WTC11 (cell line): Measurements from ENCODE around the gene RBCK1.
A peak's percentile ranks its signal among the peaks of the same experiment; 100 is the strongest.

Experiments
- IRF2 ChIP-seq: sonication (generic); formaldehyde crosslinking; IDR thresholded peaks from 2 replicates; pipeline ENCODE4 v1.8.0; 2022; ENCODE audit warnings: low read depth, missing genetic modification reagents, borderline replicate concordance
- JUN ChIP-seq: sonication (generic); formaldehyde crosslinking; IDR thresholded peaks from 2 replicates; pipeline ENCODE4 v1.8.0; 2023; ENCODE audit warnings: mild to moderate bottlenecking, missing genetic modification reagents
- ZBTB21 ChIP-seq: sonication (generic); formaldehyde crosslinking; IDR thresholded peaks from 2 replicates; pipeline ENCODE4 v1.8.1; 2023; ENCODE audit warnings: mild to moderate bottlenecking, missing genetic modification reagents, borderline replicate concordance
- ZNF121 ChIP-seq: sonication (generic); formaldehyde crosslinking; IDR thresholded peaks from 2 replicates; pipeline ENCODE4 v1.8.0; 2023; ENCODE audit warnings: missing genetic modification reagents
- ZNF232 ChIP-seq: sonication (generic); formaldehyde crosslinking; IDR thresholded peaks from 2 replicates; pipeline ENCODE4 v1.8.0; 2022; ENCODE audit warnings: mild to moderate bottlenecking, missing genetic modification reagents
- TF ChIP-seq, protein P1 (sequence below): sonication (generic); formaldehyde crosslinking; IDR thresholded peaks from 2 replicates; pipeline ENCODE4 v1.8.1; 2022; ENCODE audit warnings: low read depth, missing genetic modification reagents, borderline replicate concordance
- TF ChIP-seq, protein P2 (sequence below): fragments of 200-600 bp; IDR thresholded peaks from 2 replicates; pipeline ENCODE4 v1.8.0; 2022; ENCODE audit warnings: antibody characterized with exemption
- TF ChIP-seq, protein P3 (sequence below): sonication (generic); formaldehyde crosslinking; IDR thresholded peaks from 2 replicates; pipeline ENCODE4 v1.8.1; 2023; ENCODE audit warnings: mild to moderate bottlenecking, moderate library complexity, missing genetic modification reagents
- TF ChIP-seq, protein P4 (sequence below): fragments of 250-450 bp; sonication (Bioruptor Pico); IDR thresholded peaks from 2 replicates; pipeline ENCODE4 v1.9.0; 2021; ENCODE audit warnings: mild to moderate bottlenecking
- TF ChIP-seq, protein P5 (sequence below): sonication (generic); formaldehyde crosslinking; IDR thresholded peaks from 2 replicates; pipeline ENCODE4 v1.8.1; 2022; ENCODE audit warnings: mild to moderate bottlenecking, moderate library complexity, missing genetic modification reagents
- TF ChIP-seq, protein P6 (sequence below): sonication (generic); formaldehyde crosslinking; IDR thresholded peaks from 2 replicates; pipeline ENCODE4 v1.8.0; 2022; ENCODE audit warnings: missing genetic modification reagents
- TF ChIP-seq, protein P7 (sequence below): sonication (generic); formaldehyde crosslinking; IDR thresholded peaks from 2 replicates; pipeline ENCODE4 v1.8.0; 2023; ENCODE audit warnings: missing genetic modification reagents, mild to moderate bottlenecking, borderline replicate concordance

DNA sequence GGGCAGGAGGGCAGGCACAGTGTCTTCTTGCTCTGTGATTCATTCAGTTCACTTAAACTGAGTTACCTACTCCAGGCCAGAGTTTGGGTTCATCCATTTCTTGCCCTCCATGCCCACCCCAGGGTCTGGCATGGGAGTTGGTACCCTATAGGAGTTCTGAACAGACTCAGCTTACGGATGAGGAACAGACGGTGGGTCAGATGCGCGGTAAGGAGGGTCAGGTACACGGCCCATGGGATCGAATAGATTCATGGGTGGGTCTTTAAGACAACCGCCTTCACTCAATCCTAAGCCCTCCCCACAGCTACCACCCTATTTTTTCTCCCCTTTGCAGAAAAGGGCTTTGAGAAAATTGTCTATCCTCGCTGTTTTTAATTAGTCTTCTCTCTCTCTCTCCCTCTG lies 40.6 kb upstream of the RBCK1 start:
- TF ChIP-seq, protein P1, sequence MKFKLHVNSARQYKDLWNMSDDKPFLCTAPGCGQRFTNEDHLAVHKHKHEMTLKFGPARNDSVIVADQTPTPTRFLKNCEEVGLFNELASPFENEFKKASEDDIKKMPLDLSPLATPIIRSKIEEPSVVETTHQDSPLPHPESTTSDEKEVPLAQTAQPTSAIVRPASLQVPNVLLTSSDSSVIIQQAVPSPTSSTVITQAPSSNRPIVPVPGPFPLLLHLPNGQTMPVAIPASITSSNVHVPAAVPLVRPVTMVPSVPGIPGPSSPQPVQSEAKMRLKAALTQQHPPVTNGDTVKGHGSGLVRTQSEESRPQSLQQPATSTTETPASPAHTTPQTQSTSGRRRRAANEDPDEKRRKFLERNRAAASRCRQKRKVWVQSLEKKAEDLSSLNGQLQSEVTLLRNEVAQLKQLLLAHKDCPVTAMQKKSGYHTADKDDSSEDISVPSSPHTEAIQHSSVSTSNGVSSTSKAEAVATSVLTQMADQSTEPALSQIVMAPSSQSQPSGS (CRISPR knock-in tag), result no peak
- TF ChIP-seq, protein P2, sequence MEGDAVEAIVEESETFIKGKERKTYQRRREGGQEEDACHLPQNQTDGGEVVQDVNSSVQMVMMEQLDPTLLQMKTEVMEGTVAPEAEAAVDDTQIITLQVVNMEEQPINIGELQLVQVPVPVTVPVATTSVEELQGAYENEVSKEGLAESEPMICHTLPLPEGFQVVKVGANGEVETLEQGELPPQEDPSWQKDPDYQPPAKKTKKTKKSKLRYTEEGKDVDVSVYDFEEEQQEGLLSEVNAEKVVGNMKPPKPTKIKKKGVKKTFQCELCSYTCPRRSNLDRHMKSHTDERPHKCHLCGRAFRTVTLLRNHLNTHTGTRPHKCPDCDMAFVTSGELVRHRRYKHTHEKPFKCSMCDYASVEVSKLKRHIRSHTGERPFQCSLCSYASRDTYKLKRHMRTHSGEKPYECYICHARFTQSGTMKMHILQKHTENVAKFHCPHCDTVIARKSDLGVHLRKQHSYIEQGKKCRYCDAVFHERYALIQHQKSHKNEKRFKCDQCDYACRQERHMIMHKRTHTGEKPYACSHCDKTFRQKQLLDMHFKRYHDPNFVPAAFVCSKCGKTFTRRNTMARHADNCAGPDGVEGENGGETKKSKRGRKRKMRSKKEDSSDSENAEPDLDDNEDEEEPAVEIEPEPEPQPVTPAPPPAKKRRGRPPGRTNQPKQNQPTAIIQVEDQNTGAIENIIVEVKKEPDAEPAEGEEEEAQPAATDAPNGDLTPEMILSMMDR, result no peak
- TF ChIP-seq, protein P3, sequence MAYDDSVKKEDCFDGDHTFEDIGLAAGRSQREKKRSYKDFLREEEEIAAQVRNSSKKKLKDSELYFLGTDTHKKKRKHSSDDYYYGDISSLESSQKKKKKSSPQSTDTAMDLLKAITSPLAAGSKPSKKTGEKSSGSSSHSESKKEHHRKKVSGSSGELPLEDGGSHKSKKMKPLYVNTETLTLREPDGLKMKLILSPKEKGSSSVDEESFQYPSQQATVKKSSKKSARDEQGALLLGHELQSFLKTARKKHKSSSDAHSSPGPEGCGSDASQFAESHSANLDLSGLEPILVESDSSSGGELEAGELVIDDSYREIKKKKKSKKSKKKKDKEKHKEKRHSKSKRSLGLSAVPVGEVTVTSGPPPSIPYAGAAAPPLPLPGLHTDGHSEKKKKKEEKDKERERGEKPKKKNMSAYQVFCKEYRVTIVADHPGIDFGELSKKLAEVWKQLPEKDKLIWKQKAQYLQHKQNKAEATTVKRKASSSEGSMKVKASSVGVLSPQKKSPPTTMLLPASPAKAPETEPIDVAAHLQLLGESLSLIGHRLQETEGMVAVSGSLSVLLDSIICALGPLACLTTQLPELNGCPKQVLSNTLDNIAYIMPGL (CRISPR knock-in tag), result no peak
- TF ChIP-seq, protein P4, sequence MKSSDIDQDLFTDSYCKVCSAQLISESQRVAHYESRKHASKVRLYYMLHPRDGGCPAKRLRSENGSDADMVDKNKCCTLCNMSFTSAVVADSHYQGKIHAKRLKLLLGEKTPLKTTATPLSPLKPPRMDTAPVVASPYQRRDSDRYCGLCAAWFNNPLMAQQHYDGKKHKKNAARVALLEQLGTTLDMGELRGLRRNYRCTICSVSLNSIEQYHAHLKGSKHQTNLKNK (CRISPR knock-in tag), result no peak
- TF ChIP-seq, protein P5, sequence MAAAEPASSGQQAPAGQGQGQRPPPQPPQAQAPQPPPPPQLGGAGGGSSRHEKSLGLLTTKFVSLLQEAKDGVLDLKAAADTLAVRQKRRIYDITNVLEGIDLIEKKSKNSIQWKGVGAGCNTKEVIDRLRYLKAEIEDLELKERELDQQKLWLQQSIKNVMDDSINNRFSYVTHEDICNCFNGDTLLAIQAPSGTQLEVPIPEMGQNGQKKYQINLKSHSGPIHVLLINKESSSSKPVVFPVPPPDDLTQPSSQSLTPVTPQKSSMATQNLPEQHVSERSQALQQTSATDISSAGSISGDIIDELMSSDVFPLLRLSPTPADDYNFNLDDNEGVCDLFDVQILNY (CRISPR knock-in tag), result no peak
- TF ChIP-seq JUN (CRISPR knock-in tag) (no peak), ZBTB21 (CRISPR knock-in tag) (no peak), IRF2 (CRISPR knock-in tag) (no peak), ZNF232 (CRISPR knock-in tag) (no peak), ZNF121 (CRISPR knock-in tag) (no peak)
- TF ChIP-seq, protein P6, sequence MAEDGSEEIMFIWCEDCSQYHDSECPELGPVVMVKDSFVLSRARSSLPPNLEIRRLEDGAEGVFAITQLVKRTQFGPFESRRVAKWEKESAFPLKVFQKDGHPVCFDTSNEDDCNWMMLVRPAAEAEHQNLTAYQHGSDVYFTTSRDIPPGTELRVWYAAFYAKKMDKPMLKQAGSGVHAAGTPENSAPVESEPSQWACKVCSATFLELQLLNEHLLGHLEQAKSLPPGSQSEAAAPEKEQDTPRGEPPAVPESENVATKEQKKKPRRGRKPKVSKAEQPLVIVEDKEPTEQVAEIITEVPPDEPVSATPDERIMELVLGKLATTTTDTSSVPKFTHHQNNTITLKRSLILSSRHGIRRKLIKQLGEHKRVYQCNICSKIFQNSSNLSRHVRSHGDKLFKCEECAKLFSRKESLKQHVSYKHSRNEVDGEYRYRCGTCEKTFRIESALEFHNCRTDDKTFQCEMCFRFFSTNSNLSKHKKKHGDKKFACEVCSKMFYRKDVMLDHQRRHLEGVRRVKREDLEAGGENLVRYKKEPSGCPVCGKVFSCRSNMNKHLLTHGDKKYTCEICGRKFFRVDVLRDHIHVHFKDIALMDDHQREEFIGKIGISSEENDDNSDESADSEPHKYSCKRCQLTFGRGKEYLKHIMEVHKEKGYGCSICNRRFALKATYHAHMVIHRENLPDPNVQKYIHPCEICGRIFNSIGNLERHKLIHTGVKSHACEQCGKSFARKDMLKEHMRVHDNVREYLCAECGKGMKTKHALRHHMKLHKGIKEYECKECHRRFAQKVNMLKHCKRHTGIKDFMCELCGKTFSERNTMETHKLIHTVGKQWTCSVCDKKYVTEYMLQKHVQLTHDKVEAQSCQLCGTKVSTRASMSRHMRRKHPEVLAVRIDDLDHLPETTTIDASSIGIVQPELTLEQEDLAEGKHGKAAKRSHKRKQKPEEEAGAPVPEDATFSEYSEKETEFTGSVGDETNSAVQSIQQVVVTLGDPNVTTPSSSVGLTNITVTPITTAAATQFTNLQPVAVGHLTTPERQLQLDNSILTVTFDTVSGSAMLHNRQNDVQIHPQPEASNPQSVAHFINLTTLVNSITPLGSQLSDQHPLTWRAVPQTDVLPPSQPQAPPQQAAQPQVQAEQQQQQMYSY, result 0 out of 2 replicates have a peak, but pooled peaks have one; percentile 48
- TF ChIP-seq, protein P7, sequence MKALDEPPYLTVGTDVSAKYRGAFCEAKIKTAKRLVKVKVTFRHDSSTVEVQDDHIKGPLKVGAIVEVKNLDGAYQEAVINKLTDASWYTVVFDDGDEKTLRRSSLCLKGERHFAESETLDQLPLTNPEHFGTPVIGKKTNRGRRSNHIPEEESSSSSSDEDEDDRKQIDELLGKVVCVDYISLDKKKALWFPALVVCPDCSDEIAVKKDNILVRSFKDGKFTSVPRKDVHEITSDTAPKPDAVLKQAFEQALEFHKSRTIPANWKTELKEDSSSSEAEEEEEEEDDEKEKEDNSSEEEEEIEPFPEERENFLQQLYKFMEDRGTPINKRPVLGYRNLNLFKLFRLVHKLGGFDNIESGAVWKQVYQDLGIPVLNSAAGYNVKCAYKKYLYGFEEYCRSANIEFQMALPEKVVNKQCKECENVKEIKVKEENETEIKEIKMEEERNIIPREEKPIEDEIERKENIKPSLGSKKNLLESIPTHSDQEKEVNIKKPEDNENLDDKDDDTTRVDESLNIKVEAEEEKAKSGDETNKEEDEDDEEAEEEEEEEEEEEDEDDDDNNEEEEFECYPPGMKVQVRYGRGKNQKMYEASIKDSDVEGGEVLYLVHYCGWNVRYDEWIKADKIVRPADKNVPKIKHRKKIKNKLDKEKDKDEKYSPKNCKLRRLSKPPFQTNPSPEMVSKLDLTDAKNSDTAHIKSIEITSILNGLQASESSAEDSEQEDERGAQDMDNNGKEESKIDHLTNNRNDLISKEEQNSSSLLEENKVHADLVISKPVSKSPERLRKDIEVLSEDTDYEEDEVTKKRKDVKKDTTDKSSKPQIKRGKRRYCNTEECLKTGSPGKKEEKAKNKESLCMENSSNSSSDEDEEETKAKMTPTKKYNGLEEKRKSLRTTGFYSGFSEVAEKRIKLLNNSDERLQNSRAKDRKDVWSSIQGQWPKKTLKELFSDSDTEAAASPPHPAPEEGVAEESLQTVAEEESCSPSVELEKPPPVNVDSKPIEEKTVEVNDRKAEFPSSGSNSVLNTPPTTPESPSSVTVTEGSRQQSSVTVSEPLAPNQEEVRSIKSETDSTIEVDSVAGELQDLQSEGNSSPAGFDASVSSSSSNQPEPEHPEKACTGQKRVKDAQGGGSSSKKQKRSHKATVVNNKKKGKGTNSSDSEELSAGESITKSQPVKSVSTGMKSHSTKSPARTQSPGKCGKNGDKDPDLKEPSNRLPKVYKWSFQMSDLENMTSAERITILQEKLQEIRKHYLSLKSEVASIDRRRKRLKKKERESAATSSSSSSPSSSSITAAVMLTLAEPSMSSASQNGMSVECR (CRISPR knock-in tag), result no peak
